Endothelial cell of umbilical vein (primary cell): Measurements from ENCODE around the gene SELENOO. TPM values are rescaled to one million over a fixed set of nuclear protein-coding genes. Genes with fewer than 3 reads are reported as not detected.

Source experiments
- BruUV-seq: library from RNA; stranded (reverse); fragments of 400-500 nt; replicated peaks from 2 replicates; lab custom pipeline; 2021; lab: Mats Ljungman, UMichigan
- CTCF ChIA-PET: fragments of 300-600, 350-600 bp; sonication (Branson Sonifier 250); formaldehyde crosslinking; loops from one replicate; lab custom pipeline; 2021; ENCODE audit warnings: antibody characterized with exemption, inconsistent platforms; lab: Charles Lee
- POLR2A ChIA-PET: fragments of 300-600, 350-600 bp; sonication (Branson Sonifier 250); formaldehyde crosslinking; loops from one replicate; lab custom pipeline; 2021; ENCODE audit warnings: antibody characterized with exemption, inconsistent platforms; lab: Charles Lee
- DNase-seq: peaks from one replicate; pipeline ENCODE4 v3.0.0-alpha.2; 2011; ENCODE audit warnings: low read depth, low spot score
- FAIRE-seq: peaks from 2 replicates; lab custom pipeline; 2011; peaks lifted over from hg19 to GRCh38; lab: Jason Lieb, UNC
- H2AFZ ChIP-seq: 2 replicates; pipeline ENCODE4 v1.6.0; 2012; ENCODE audit warnings: low read depth, low read length, control low read depth, inconsistent platforms
- H3K27ac ChIP-seq: 2 replicates; pipeline ENCODE4 v1.5.1; 2011; ENCODE audit warnings: low read depth, mild to moderate bottlenecking, control low read depth, low read length, moderate library complexity; ENCODE audit not compliant: insufficient read depth
- H3K27me3 ChIP-seq, 2 experiments: 2 replicates each; pipeline versions ENCODE4 v1.6.0 to v1.6.1; 2011; ENCODE audit warnings: low read length in 2 of 2, mixed read lengths in 1 of 2; ENCODE audit not compliant: control insufficient read depth in 2 of 2, insufficient read depth in 2 of 2
- H3K36me3 ChIP-seq, 2 experiments: 2 replicates in 1 of 2; 3 replicates in 1 of 2; pipeline ENCODE4 v1.5.1; 2011; ENCODE audit warnings: low read length in 2 of 2, mild to moderate bottlenecking in 1 of 2, moderate library complexity in 1 of 2; ENCODE audit not compliant: control insufficient read depth in 2 of 2, insufficient read depth in 2 of 2; ENCODE audit errors: extremely low read depth in 1 of 2
- H3K4me1 ChIP-seq: 3 replicates; pipeline ENCODE4 v1.5.1; 2011; ENCODE audit warnings: mild to moderate bottlenecking, low read length; ENCODE audit not compliant: control insufficient read depth, insufficient read depth; ENCODE audit errors: extremely low read depth
- H3K4me2 ChIP-seq: 2 replicates; pipeline ENCODE4 v1.6.1; 2011; ENCODE audit warnings: low read length, control low read depth, mixed read lengths; ENCODE audit not compliant: insufficient read depth
- H3K4me3 ChIP-seq, 3 experiments: fragments of 200-600 bp in 1 of 3; sonication (generic), shearing (Covaris generic) in 1 of 3; replicated peaks in 1 of 3; 2 replicates each; pipeline ENCODE4 v1.5.1; 2011 to 2016; ENCODE audit warnings: control low read depth in 3 of 3, low read length in 3 of 3, mild to moderate bottlenecking in 2 of 3, inconsistent platforms in 1 of 3, low read depth in 1 of 3, moderate library complexity in 1 of 3; ENCODE audit not compliant: insufficient read depth in 1 of 3
- H3K79me2 ChIP-seq: 2 replicates; pipeline ENCODE4 v1.6.0; 2012; ENCODE audit warnings: low read length, inconsistent platforms; ENCODE audit not compliant: control insufficient read depth, insufficient read depth
- H3K9ac ChIP-seq: replicated peaks from 2 replicates; pipeline ENCODE3; 2011; ENCODE audit warnings: low read length, control low read depth; ENCODE audit not compliant: insufficient read depth; ENCODE audit errors: extremely low read depth
- H3K9me1 ChIP-seq: replicated peaks from 3 replicates; pipeline ENCODE4 v1.6.0; 2011; ENCODE audit warnings: mild to moderate bottlenecking, low read length; ENCODE audit not compliant: control insufficient read depth, insufficient read depth; ENCODE audit errors: extremely low read depth
- H3K9me3 ChIP-seq: replicated peaks from 2 replicates; pipeline ENCODE4 v1.5.1; 2012; ENCODE audit warnings: low read length, inconsistent platforms; ENCODE audit not compliant: control insufficient read depth, insufficient read depth
- H4K20me1 ChIP-seq: replicated peaks from 2 replicates; pipeline ENCODE3; 2011; ENCODE audit warnings: mild to moderate bottlenecking, low read length; ENCODE audit not compliant: control insufficient read depth, insufficient read depth; ENCODE audit errors: extremely low read depth
- EZH2 ChIP-seq: IDR thresholded peaks from 2 replicates; pipeline ENCODE4 v1.6.1; 2012; ENCODE audit warnings: borderline replicate concordance, low read depth, mild to moderate bottlenecking, moderate library complexity, low read length, inconsistent platforms; ENCODE audit not compliant: severe bottlenecking
- FOS ChIP-seq: IDR thresholded peaks from 2 replicates; pipeline ENCODE4 v1.6.1; 2011; ENCODE audit warnings: mild to moderate bottlenecking, low read length, moderate library complexity, borderline replicate concordance; ENCODE audit not compliant: insufficient read depth
- GATA2 ChIP-seq: IDR thresholded peaks from 2 replicates; pipeline ENCODE4 v1.7.0; 2011; ENCODE audit warnings: low read depth, mild to moderate bottlenecking, moderate library complexity, mixed read lengths, low read length; ENCODE audit not compliant: insufficient read length, insufficient read depth
- JUN ChIP-seq: IDR thresholded peaks from 2 replicates; pipeline ENCODE4 v1.6.1; 2011; ENCODE audit warnings: borderline replicate concordance, low read depth; ENCODE audit not compliant: insufficient read length, insufficient read depth
- MAX ChIP-seq: IDR thresholded peaks from 2 replicates; pipeline ENCODE4 v1.6.1; 2011; ENCODE audit not compliant: insufficient read depth, insufficient read length
- MYC ChIP-seq: IDR thresholded peaks from one replicate; pipeline ENCODE4 v1.6.1; 2011; ENCODE audit warnings: mild to moderate bottlenecking, low read depth, low read length
- POLR2A ChIP-seq: IDR thresholded peaks from 2 replicates; pipeline ENCODE4 v1.6.1; 2012; ENCODE audit warnings: low read depth, mild to moderate bottlenecking, control low read depth, low read length
- POLR2AphosphoS5 ChIP-seq: IDR thresholded peaks from 2 replicates; pipeline ENCODE4 v1.6.1; 2012; ENCODE audit warnings: low read depth, mild to moderate bottlenecking, control low read depth, low read length, moderate library complexity; ENCODE audit not compliant: insufficient read depth
- dilution Hi-C: fragments of 300-500 bp; cut with MboI; formaldehyde crosslinking; loops from one replicate; pipeline ENCODE4 v1.15.0; 2019; ENCODE audit warnings: low sequenced_read_pairs; ENCODE audit not compliant: extremely low pct_ligation_motif_present
- intact Hi-C: fragments of 100-400 bp; cut with micrococcal nuclease; formaldehyde crosslinking; loops from one replicate; pipeline ENCODE4 v1.10.0; 2022
- polyA plus RNA-seq, 4 experiments: library from polyadenylated mRNA; depleted of rRNA in 3 of 4; stranded (reverse) in 3 of 4; unstranded in 1 of 4; fragments of >200 nt; gene quantifications; 2 replicates each; pipeline versions ENCODE4 v1.2.1 to v1.2.3, GENCODE V29; 2011 to 2012; ENCODE audit warnings: missing spikeins in 1 of 4
- total RNA-seq: library from RNA; stranded (reverse); gene quantifications from 2 replicates; pipeline ENCODE4 v1.2.3, GENCODE V29; 2021
- TF ChIP-seq, protein P1 (sequence below), 2 donors: IDR thresholded peaks; 1 replicate in 1 of 2; 2 replicates in 1 of 2; pipeline ENCODE4 v1.5.1; 2011; ENCODE audit warnings: low read length in 2 of 2, mild to moderate bottlenecking in 2 of 2, moderate library complexity in 2 of 2, control low read depth in 1 of 2, inconsistent platforms in 1 of 2, low read depth in 1 of 2; ENCODE audit not compliant: insufficient read depth in 1 of 2; ENCODE audit errors: extremely low read depth in 1 of 2

The SELENOO gene
- total and polyA plus RNA-seq, 2 donors (not counting 3 experiments of a cell fraction or from before 2014, with no cell fraction given) = 24.1 to 37.5 TPM

DNA sequence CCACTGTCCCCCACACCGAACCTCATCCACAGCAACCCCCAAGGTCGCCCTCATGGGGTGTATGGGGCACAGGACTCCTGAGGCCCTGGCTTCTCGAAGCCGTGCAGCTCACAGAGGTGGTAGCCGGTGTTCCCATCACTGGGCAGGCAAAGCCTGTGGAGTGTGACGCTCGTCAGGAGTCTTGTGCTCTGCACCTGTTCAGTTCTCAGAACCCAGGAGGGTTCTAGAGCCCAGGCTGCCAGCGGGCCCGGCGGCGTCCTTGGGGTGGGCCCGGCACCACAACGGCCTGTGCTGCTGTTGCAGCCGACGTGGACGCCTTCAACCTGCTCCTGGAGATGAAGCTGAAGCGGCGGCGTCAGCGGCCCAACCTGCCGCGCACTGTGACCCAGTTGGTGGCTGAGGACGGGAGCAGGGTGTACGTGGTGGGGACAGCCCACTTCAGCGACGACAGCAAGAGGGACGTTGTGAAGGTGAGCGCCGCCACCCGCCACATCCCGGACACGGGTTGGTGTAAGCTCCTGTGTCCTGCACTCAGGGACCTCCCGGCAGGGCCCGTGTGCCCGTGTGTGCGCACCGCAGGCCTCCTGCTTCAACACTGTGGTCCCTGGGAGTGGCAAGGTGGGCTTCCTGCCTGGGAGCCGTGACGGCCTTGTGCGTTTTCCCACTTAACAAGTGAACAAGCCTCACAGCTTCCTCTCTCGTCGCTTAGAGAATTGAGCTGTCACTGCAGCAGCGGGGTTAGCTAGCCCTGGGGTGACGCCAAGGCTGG lies 6.6 kb upstream of the SELENOO start:
- H3K36me3 ChIP-seq = peaks cover 8 to 18% of the 10 kb centered on the region in 2 experiments
- BruUV-seq = no TSS peak

More for the DNA sequence above, 6.6 kb upstream of the SELENOO start:
- intact Hi-C loops = loop anchor here (5.0 kb wide), 1 partner anchor 82 kb away; no protein-coding TSS in a partner anchor
- H3K4me3 ChIP-seq = no peak overlapping the region
- DNase-seq (no peak), FAIRE-seq (no peak)
- no peak overlapping the region for H3K4me2 ChIP-seq
- peaks cover 39% of the 10 kb centered on the region for H3K79me2 ChIP-seq
- H3K9ac ChIP-seq = no peak overlapping the region
- ChIA-PET CTCF (no interaction called here), POLR2A (no interaction called here)
- no peak overlapping the region for H2AFZ ChIP-seq
- no peak for TF ChIP-seq JUN
- no peak for TF ChIP-seq EZH2
- no peak for TF ChIP-seq POLR2AphosphoS5
- no peak for TF ChIP-seq FOS
- TF ChIP-seq GATA2 = no peak
- TF ChIP-seq, protein P1, sequence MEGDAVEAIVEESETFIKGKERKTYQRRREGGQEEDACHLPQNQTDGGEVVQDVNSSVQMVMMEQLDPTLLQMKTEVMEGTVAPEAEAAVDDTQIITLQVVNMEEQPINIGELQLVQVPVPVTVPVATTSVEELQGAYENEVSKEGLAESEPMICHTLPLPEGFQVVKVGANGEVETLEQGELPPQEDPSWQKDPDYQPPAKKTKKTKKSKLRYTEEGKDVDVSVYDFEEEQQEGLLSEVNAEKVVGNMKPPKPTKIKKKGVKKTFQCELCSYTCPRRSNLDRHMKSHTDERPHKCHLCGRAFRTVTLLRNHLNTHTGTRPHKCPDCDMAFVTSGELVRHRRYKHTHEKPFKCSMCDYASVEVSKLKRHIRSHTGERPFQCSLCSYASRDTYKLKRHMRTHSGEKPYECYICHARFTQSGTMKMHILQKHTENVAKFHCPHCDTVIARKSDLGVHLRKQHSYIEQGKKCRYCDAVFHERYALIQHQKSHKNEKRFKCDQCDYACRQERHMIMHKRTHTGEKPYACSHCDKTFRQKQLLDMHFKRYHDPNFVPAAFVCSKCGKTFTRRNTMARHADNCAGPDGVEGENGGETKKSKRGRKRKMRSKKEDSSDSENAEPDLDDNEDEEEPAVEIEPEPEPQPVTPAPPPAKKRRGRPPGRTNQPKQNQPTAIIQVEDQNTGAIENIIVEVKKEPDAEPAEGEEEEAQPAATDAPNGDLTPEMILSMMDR (IDR thresholded peaks at IDR 0.05; ENCODE audit: extremely low read depth in 1 of 2, insufficient read depth in 1 of 2, low read depth in 1 of 2, low read length in 2 of 2) = no peak
- TF ChIP-seq MYC = no peak
- TF ChIP-seq MAX = no peak
- TF ChIP-seq POLR2A = no peak
- peaks cover 22% of the 10 kb centered on the region for H3K4me1 ChIP-seq
- no peak overlapping the region for H3K27ac ChIP-seq
- no peaks in the 10 kb centered on the region for H4K20me1 ChIP-seq
- dilution Hi-C loops = no loop called here
- H3K9me1 ChIP-seq = no peaks in the 10 kb centered on the region
- H3K27me3 ChIP-seq = no peaks in the 10 kb centered on the region
- H3K9me3 ChIP-seq = no peaks in the 10 kb centered on the region
